ENCODE data around the gene LHX1. TPM values are rescaled to one million over a fixed set of nuclear protein-coding genes. Genes with fewer than 3 reads are reported as not detected.

The LHX1 gene
- total RNA-seq, 1 donor from 2014 or later = 44.3 TPM

DNA sequence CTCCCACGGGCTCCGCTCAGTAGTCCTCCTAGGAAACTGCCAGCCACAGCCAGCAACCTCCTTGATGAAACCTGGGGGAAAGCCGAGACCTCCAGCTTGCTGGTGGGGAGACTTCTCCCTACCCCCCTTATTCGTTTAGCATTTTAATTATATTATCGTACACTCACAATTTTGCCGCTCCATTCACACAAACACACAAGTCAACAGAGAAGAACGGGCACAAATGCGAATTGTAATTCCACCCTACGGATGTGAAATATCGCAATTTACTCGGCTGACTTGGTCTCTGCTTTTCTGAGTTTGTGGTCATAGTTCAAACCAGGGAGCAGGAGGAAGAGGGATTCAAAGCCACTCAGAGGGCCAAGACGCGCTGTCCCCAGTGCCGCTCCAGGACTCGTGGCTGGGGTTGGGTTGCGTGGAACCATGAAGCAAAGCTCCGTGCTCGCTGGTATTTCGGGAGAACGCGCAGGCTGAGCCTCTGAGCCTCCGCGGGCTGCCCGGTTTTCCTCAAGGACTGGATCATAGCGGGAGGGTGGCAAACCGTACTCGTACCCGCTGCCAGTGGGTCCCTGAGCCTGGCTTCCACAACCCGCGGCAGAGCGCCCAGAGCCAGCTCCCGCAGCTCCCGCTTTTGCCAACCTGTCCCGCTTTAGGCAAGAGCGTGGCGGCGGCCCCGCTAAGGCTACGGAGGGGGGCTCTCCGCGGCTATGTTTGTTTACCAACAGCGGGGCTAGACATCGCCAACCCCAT, 2.0 kb downstream of the LHX1 start:
- H3K27me3 ChIP-seq (ENCODE audit: control insufficient read depth, insufficient read depth, low read length) = no peaks in the 10 kb centered on the region
- no peak for DNase-seq (ENCODE audit: low read depth)
- no peak for TF ChIP-seq CTCF (IDR thresholded peaks at IDR 0.05; ENCODE audit: insufficient read depth, low read length, poor library complexity, severe bottlenecking)
- peaks cover 8% of the 10 kb centered on the region for H3K36me3 ChIP-seq (ENCODE audit: control insufficient read depth, insufficient read depth, low read length)
- peak overlapping the region; percentile 61 for H3K4me3 ChIP-seq (ENCODE audit: low read depth, low read length)

DNA sequence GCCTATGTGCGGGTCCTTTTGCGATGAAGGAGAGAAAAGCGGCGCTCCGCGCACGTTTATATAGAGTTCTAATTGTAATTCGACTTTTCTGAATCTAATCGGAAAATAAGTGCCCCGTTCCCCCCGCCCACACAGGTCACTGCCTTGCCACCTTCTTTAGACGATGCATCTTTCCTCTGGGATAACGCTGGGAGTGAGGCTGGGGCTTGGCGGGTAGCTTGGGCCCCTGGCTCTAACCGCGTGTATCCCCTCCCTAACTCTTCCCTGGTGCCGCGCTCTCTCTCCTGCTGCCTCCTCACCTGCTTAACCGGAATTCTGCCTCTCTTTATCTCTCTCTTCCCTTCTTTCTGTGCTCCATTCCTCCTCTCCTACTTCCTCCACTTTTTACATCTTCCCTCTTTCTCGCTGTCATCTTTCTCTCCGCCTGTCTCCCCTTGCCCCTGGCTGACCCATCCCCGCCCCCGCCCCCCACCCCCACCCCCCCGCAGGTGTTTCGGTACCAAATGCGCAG, 2.6 kb downstream of the LHX1 start:
- Histone ChIP-seq H3K27me3 (ENCODE audit: control insufficient read depth, insufficient read depth, low read length) (no peaks in the 10 kb centered on the region), H3K4me3 (ENCODE audit: low read depth, low read length) (peak overlapping the region; percentile 61), H3K36me3 (ENCODE audit: control insufficient read depth, insufficient read depth, low read length) (peaks cover 8% of the 10 kb centered on the region)
- DNase-seq (ENCODE audit: low read depth) = no peak
- TF ChIP-seq CTCF (IDR thresholded peaks at IDR 0.05; ENCODE audit: insufficient read depth, low read length, poor library complexity, severe bottlenecking) = no peak

DNA sequence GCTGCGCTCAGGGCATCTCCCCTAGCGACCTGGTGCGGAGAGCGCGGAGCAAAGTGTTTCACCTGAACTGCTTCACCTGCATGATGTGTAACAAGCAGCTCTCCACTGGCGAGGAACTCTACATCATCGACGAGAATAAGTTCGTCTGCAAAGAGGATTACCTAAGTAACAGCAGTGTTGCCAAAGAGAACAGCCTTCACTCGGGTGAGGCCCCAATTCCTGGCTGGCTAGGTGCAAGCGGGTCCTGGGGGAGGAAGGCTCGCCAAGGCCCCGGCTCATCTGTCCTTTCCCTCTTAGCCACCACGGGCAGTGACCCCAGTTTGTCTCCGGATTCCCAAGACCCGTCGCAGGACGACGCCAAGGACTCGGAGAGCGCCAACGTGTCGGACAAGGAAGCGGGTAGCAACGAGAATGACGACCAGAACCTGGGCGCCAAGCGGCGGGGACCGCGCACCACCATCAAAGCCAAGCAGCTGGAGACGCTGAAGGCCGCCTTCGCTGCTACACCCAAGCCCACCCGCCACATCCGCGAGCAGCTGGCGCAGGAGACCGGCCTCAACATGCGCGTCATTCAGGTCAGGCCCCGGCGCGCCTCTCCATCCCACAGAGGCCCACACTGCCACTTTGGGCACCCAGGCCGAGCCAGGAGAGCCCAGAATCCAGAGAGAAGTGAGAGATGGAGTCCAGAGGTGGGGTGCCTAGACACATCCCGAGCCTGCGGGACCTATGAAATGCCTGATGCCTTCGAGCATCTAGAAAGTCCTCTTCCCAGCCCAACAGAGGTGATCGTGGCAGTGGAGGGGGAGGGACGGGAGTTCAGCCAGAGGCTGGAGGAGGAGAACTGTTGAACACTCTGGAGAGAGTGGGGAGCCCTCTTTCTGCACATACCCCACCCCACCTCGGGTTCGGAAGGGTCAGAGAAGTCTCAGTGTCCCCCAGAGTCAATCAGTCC, 3.3 kb downstream of the LHX1 start:
- DNase-seq (ENCODE audit: low read depth) = no peak
- Histone ChIP-seq H3K4me3 (ENCODE audit: low read depth, low read length) (peak overlapping the region; percentile 61), H3K36me3 (ENCODE audit: control insufficient read depth, insufficient read depth, low read length) (peaks cover 8% of the 10 kb centered on the region), H3K27me3 (ENCODE audit: control insufficient read depth, insufficient read depth, low read length) (no peaks in the 10 kb centered on the region)
- no peak for TF ChIP-seq CTCF (IDR thresholded peaks at IDR 0.05; ENCODE audit: insufficient read depth, low read length, poor library complexity, severe bottlenecking)

DNA sequence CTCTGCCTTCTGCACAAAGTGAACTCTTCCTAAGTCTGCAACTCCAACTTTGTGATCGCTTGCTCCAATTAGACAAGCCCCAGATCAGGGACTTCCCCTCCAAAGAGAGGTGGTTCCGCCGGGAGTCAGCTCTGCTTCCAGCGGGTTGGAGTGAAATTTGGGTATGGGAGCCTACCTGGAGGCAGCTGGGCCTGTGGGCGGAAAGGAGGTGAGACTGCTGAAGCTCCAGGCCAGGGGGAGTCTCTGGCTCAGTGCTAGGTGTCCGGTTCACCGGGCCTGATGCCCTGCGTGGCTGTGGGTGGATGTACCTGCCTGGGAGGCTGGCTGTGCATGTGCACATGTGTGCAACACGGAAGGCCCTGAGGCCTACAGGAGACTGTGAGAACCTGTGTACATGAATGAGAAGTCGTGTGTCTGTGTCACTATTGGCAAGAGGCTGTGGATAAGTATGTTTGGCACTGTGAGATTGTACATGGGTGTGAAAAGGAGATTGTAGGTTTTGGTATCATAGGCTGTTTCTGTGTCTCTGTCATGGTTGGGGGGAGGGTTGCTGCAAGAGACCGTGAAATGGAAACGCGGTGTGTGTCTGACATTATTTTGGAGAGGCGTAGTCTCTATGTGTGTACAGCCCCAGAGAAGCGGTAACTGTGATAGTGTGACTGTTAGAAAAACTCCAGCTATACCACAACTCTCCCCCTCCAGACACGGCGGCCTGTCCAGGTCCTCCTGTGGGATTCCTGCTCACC, 4.2 kb downstream of the LHX1 start:
- TF ChIP-seq CTCF (IDR thresholded peaks at IDR 0.05; ENCODE audit: insufficient read depth, low read length, poor library complexity, severe bottlenecking) = no peak
- Histone ChIP-seq H3K36me3 (ENCODE audit: control insufficient read depth, insufficient read depth, low read length) (peaks cover 8% of the 10 kb centered on the region), H3K4me3 (ENCODE audit: low read depth, low read length) (peak overlapping the region; percentile 61), H3K27me3 (ENCODE audit: control insufficient read depth, insufficient read depth, low read length) (peaks cover under 1% of the 10 kb centered on the region)
- no peak for DNase-seq (ENCODE audit: low read depth)

GRCh38 chr17:36942019-36942599, 4.8 kb downstream of the LHX1 start:
- Histone ChIP-seq H3K4me3 (ENCODE audit: low read depth, low read length) (peak overlapping the region; percentile 61), H3K27me3 (ENCODE audit: control insufficient read depth, insufficient read depth, low read length) (peaks cover 2% of the 10 kb centered on the region)
- TF ChIP-seq CTCF (IDR thresholded peaks at IDR 0.05; ENCODE audit: insufficient read depth, low read length, poor library complexity, severe bottlenecking) = no peak

More at GRCh38 chr17:36942019-36942599, 4.8 kb downstream of the LHX1 start:
- peaks cover 8% of the 10 kb centered on the region for H3K36me3 ChIP-seq (ENCODE audit: control insufficient read depth, insufficient read depth, low read length)
- DNase-seq (ENCODE audit: low read depth) = no peak
